NCI-H2107 treated with DMSO at 0.1 percent for 48 hours (cell line): ENCODE data around the gene F3.

Experiments
- DNase-seq: peaks from one replicate; lab custom pipeline; 2025; ENCODE audit not compliant: unreplicated experiment; lab: John Stamatoyannopoulos, UW

F3 gene

DNA sequence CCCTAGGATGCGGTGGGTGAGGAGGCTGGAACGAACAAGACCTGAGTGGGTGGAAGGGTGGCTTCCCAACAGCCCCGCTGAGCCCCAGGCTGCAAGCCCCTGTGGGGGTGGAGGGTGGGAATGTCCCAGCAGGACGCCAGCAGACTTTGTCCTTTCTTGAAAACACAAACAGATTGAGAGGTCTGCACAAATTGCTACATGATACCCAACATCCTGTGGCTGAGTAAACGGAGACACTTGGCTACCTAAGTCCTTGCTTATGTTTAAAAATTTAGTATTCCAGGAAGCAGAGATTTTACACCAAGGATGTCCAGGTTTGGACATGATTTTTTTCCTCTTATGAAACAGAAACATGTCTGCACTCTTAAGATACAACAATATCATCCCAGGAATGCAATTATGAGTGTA lies 11.8 kb upstream of the F3 start:
- DNase-seq: no peak

- no peak for DNase-seq
Measured at GRCh38 chr1:94552071-94552586, 10.6 kb upstream of the F3 start.

GRCh38 chr1:94551449-94551848 lies 9.9 kb upstream of the F3 start:
- no peak for DNase-seq

DNA sequence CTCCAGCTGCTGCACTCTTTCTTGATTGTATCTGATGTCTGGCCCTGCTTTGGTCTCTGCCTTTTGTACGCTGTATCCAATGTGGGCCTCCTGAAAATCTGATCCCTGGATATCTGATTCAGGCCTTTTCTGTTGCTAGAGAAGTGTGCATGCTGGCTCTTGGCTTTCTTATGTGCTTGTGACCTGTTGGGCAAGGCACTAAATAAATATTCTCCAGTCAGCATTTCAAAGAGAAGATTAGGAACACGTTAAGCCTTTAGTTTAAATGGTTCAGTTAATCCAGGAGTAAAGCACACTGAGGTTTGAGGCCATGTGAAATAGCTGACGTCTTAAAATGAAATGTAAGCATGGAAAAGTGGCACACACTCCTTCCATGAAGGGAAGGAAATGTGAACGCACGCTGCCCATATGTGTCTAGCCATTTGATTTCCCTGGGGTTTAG lies 9.3 kb upstream of the F3 start:
- no peak for DNase-seq

DNA sequence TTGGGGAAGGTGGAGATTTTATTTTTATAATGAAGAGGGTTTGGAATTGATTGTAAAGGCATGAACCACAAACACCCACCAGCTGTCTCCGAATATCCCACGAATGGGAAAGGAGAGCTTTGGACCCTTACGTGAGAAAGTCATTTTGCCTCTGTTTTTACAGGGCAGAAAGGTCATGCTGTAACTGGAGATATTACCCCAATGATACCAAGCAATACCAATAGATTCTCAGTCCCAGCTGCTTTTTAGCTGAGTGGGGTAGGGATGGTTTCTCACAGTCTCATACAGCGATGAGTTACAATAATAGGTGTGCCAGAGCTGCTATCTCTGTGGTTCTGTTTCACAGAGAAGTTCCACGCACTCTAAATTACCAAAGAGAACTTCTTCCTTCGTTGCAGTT lies 8.8 kb upstream of the F3 start:
- no peak for DNase-seq

GRCh38 chr1:94549706-94550105 lies 8.1 kb upstream of the F3 start:
- no peak for DNase-seq

DNA sequence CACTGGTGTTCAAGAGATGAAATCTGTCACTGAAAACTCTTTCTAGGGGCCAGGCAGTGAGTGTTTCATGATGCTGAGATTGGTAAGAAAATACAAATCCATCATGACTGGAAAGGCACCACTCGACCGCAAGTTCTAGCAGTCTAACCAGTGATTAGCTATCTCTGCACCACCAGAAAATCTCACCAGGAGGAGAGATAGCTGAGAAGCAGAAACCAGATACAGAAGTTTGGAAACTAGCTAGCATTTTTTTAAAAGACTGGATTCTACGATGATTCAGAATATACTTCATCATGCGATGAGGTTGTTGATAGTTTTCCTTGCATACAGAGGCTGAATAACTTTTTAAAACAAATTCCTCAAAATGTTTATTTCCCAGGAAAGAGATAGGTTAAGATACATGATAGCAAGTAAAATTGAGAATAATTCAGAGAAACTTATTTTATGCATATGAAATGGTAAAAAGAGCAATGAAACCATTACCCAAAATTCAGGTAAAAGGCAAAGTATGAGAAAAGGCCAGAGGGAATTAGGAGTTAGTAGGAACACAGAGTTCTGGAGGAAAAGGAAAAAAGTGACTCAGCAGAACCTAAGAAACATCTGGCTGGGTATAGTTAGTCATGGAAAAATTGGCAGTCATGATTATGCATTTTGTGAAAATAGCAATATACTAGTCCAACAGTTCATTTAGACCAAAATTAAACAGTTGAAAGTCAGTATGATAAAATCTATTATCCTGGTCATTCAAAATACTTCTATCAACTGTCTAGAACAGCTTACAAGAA lies 3.3 kb upstream of the F3 start:
- DNase-seq: no peak

GRCh38 chr1:94543893-94544635 lies 2.5 kb upstream of the F3 start:
- DNase-seq: no peak

GRCh38 chr1:94543001-94543400 lies 1.4 kb upstream of the F3 start:
- DNase-seq: no peak

DNA sequence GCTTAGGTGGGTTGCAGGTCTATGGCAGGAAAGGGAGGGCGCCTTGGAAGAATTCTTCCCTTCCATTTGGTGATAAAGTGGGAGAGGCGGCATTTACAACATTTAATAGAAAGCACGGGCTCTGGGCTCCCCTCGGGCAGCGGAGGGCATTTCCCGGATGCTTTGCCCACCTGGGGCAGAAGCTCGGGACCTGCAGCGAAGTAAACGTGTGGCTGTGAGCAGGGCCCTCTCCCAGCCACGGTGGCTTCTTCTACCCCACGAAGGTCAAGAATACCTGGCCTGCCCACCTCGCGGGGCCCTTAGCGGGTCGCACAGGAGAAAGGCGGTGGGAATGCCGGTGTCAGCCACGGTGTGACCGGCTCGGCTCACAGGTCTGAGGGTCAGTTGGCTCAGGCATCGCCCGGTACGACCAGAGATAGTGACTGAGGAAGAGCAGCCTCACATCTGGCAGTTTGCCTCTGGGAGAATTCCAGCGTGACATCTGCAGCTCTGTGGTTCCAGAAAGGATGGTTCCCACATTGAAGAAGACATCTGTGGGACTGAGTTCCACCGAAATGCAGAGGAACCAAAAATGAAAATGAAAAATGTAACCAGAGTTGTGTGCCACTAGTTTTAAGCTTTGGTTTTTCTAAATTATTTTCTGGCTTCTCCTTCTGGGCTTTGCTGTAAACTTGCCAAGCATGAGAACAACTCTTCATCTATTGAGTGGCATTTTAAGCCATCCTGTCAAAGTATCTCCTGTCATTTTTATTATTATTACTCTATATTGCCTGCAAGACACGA lies 720 bp upstream of the F3 start:
- no peak for DNase-seq

- no peak for DNase-seq
Measured at GRCh38 chr1:94540440-94541245, 916 bp downstream of the F3 start.

- DNase-seq: no peak
Measured at GRCh38 chr1:94539496-94539895, 2.1 kb downstream of the F3 start.

DNA sequence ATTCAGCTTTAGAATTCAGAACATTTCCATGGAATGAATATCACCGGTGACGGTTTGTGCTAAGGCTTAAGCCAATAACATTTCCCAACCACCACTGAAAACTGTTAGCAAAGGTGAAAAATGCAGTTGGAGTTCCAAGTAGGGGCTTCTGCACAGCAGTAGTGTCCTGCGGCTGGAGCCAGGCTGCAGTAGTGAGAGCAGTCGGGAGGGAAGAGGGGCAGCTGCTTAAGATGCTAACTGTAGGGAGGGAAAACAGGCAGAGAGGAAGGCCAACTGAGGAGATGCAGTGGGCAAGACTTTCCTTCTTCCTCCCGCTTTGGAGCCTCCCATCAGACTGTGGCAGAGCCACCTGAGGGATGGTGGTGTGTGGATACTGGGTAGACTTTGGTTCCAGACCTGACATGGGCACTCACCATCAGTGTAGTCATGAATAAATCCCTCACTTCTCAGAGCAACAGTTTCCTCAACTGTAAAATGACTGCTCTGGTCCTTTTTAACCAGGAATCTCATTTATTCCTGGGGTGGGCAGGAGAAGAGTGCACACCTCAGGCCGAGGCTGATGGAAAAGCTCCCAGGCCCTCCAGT lies 3.2 kb downstream of the F3 start:
- no peak for DNase-seq

DNA sequence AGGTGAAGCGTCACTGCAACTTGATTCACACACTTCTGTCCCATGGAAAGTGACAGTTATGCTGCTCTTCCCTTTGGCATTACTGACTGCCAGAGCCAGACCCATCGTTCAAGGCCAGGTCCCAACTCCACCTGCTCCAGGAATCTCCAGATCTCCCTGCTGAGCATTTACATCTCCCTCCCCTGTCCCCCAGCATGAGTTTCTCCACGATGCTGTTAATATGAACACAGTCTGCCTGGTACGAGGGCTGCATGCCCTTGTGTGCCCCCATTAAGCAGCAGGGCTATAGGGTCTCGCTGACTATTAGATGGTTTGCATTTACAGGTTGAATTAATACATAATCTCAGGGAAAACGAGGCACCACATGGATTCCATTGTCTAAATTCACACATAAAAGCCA lies 4.3 kb downstream of the F3 start:
- no peak for DNase-seq

- no peak for DNase-seq
Measured at GRCh38 chr1:94535879-94536278, 5.7 kb downstream of the F3 start.

- DNase-seq: no peak
Measured at GRCh38 chr1:94535095-94535494, 6.5 kb downstream of the F3 start.

- DNase-seq: peak; percentile 46
Measured at GRCh38 chr1:94532077-94532476, 9.5 kb downstream of the F3 start.

DNA sequence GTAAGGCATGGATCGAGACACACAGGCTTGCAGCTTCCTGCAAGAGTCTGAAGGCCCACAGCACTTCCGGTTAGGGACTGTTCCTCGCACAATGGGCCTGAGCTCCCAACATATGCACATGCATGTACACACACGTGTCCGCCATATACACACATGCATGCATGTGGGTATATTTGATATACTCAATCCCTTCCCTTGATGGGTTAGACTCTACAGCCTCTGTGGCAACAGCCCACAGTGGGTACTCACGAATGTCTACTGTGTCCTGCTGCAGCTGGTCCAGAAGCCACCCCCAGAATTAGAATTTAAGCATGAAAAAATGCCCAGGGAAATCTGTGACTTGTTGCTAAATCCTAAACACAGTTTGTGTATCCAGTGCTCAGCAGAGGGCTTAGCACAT lies 9.9 kb downstream of the F3 start:
- no peak for DNase-seq

DNA sequence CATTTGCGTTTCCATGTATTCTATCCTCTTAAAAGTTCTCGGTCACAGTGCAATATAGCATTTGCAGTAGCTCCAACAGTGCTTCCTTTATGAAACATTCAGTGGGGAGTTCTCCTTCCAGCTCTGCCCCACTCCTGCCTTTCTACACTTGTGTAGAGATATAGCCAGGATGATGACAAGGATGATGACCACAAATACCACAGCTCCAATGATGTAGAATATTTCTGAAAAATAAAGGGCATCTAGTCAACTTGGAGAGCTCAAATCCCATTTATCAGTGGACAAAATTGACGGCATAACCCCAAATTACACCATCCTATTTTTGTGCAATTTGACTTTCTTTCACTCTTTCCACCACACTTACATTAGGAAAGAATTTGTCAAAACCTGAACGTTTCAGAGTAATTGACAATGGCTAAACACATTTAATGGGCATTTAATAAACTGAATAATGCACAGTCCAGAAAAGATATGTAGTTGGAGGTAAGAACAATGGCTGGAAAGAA lies 11.1 kb downstream of the F3 start:
- no peak for DNase-seq

GRCh38 chr1:94529416-94529815 lies 12.1 kb downstream of the F3 start:
- DNase-seq: no peak
